Measurements from ENCODE around the gene SLC30A5. TPM values are rescaled to one million over a fixed set of nuclear protein-coding genes. Genes with fewer than 3 reads are reported as not detected.

SLC30A5 gene
- total and polyA plus RNA-seq, 10 of the 15 experiments (the other 5 are each of a cell fraction or from before 2014, with no cell fraction given): 14.7 to 67.9 (median 38.4) TPM

DNA sequence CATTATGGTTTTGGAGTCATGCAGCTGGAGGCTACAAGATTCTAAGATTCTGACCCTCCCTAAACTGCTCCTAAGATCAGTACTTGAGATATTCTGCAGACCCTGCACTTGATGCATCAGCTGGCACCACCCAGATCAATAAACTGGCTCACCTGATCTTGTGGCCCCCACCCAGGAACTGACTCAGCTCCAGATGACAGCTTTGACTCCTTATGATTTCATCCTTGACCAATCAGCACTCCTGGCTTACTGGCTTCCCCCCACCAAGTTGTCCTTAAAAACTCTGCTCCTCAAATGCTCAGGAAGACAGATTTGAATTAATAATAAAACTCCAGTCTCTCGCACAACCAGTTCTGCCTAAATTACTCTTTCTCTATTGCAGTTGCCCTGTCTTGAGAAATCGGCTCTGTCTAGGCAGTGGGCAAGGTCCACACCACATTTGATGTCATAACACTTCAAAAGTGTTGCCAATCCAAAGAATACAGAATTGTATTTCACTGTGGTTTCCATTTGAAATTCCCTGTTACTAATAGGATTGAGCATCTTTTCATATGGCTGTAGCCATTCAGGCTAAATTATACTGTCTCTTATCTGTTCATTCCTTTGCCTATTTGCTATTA, 14.8 kb upstream of the SLC30A5 start:
- RAD21 ChIA-PET (ENCODE audit: unreplicated experiment): no interaction called here
- in situ Hi-C loops (cut with MboI): no loop called here
- Histone ChIP-seq H3K27me3 (replicated peaks in 1 of 2; ENCODE audit: control insufficient read depth in 2 of 2, insufficient read depth in 2 of 2, low read length in 1 of 2) (no peaks in the 10 kb centered on the region), H3K4me1 (ENCODE audit: control insufficient read depth, insufficient read depth, low read length) (no peaks in the 10 kb centered on the region), H3K27ac (ENCODE audit: control insufficient read depth, insufficient read depth) (no peak overlapping the region), H2AFZ (ENCODE audit: control insufficient read depth, low read depth, low read length) (no peak overlapping the region), H3K4me2 (ENCODE audit: control insufficient read depth, insufficient read depth) (no peak overlapping the region), H3K79me2 (ENCODE audit: control insufficient read depth, insufficient read depth, low read length) (no peaks in the 10 kb centered on the region), H4K20me1 (ENCODE audit: control insufficient read depth, insufficient read depth) (no peaks in the 10 kb centered on the region), H3K4me3 (no peak overlapping the region), H3K9ac (ENCODE audit: control insufficient read depth, insufficient read depth, low read length) (no peak overlapping the region), H3K36me3 (ENCODE audit: control insufficient read depth in 2 of 2, insufficient read depth in 2 of 2, low read length in 1 of 2) (no peaks in the 10 kb centered on the region), H3K9me3 (replicated peaks; ENCODE audit: control insufficient read depth, insufficient read depth, low read length) (no peaks in the 10 kb centered on the region)
- ATAC-seq (no peak), FAIRE-seq (no peak), DNase-seq (ENCODE audit: low read depth, low spot score) (no peak)
- SMC1A ChIA-PET (ENCODE audit: uncharacterized antibody, unreplicated experiment): no interaction called here
- intact Hi-C loops (cut with micrococcal nuclease; ENCODE audit: unreplicated experiment): no loop called here
- 50% methylated on average over 2 of the region's 2 CpGs for WGBS (ENCODE audit: insufficient coverage, insufficient replicate concordance, low lambda C conversion rate, missing lambda C conversion rate)
- POLR2A ChIA-PET: no interaction called here
- CTCF ChIA-PET: no interaction called here
- BruUV-seq (replicated peaks): no TSS peak
- TF ChIP-seq RB1 (IDR thresholded peaks at IDR 0.05; ENCODE audit: borderline replicate concordance) (no peak), HDAC6 (IDR thresholded peaks at IDR 0.05; ENCODE audit: unreplicated experiment) (no peak), CREB1 (IDR thresholded peaks at IDR 0.05; ENCODE audit: low read depth) (no peak), CEBPB (IDR thresholded peaks at IDR 0.05; ENCODE audit: borderline replicate concordance in 1 of 2, low read depth in 2 of 2, low read length in 2 of 2) (no peak), NRF1 (conservative IDR thresholded peaks at IDR 0.05; ENCODE audit: low read depth, low read length) (no peak), TARDBP (IDR thresholded peaks at IDR 0.05; ENCODE audit: borderline replicate concordance) (no peak), SMAD5 (IDR thresholded peaks at IDR 0.05; ENCODE audit: low read depth) (no peak), CBFB (IDR thresholded peaks at IDR 0.05; ENCODE audit: low read depth) (no peak), IKZF1 (conservative IDR thresholded peaks at IDR 0.05) (no peak), MYC (IDR thresholded peaks at IDR 0.05; ENCODE audit: insufficient read depth, insufficient read length, insufficient replicate concordance, low read length, severe bottlenecking) (no peak), POLR2AphosphoS2 (IDR thresholded peaks at IDR 0.05; ENCODE audit: low read depth, low read length) (no peak), MYB (IDR thresholded peaks at IDR 0.05; ENCODE audit: borderline replicate concordance, low read depth, low read length) (no peak)
- TF ChIP-seq, protein P1, sequence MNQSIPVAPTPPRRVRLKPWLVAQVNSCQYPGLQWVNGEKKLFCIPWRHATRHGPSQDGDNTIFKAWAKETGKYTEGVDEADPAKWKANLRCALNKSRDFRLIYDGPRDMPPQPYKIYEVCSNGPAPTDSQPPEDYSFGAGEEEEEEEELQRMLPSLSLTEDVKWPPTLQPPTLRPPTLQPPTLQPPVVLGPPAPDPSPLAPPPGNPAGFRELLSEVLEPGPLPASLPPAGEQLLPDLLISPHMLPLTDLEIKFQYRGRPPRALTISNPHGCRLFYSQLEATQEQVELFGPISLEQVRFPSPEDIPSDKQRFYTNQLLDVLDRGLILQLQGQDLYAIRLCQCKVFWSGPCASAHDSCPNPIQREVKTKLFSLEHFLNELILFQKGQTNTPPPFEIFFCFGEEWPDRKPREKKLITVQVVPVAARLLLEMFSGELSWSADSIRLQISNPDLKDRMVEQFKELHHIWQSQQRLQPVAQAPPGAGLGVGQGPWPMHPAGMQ (IDR thresholded peaks at IDR 0.05; ENCODE audit: borderline replicate concordance): no peak
- TF ChIP-seq, protein P2, sequence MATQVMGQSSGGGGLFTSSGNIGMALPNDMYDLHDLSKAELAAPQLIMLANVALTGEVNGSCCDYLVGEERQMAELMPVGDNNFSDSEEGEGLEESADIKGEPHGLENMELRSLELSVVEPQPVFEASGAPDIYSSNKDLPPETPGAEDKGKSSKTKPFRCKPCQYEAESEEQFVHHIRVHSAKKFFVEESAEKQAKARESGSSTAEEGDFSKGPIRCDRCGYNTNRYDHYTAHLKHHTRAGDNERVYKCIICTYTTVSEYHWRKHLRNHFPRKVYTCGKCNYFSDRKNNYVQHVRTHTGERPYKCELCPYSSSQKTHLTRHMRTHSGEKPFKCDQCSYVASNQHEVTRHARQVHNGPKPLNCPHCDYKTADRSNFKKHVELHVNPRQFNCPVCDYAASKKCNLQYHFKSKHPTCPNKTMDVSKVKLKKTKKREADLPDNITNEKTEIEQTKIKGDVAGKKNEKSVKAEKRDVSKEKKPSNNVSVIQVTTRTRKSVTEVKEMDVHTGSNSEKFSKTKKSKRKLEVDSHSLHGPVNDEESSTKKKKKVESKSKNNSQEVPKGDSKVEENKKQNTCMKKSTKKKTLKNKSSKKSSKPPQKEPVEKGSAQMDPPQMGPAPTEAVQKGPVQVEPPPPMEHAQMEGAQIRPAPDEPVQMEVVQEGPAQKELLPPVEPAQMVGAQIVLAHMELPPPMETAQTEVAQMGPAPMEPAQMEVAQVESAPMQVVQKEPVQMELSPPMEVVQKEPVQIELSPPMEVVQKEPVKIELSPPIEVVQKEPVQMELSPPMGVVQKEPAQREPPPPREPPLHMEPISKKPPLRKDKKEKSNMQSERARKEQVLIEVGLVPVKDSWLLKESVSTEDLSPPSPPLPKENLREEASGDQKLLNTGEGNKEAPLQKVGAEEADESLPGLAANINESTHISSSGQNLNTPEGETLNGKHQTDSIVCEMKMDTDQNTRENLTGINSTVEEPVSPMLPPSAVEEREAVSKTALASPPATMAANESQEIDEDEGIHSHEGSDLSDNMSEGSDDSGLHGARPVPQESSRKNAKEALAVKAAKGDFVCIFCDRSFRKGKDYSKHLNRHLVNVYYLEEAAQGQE (IDR thresholded peaks at IDR 0.05; ENCODE audit: low read depth, low read length): no peak
- TF ChIP-seq, protein P3, sequence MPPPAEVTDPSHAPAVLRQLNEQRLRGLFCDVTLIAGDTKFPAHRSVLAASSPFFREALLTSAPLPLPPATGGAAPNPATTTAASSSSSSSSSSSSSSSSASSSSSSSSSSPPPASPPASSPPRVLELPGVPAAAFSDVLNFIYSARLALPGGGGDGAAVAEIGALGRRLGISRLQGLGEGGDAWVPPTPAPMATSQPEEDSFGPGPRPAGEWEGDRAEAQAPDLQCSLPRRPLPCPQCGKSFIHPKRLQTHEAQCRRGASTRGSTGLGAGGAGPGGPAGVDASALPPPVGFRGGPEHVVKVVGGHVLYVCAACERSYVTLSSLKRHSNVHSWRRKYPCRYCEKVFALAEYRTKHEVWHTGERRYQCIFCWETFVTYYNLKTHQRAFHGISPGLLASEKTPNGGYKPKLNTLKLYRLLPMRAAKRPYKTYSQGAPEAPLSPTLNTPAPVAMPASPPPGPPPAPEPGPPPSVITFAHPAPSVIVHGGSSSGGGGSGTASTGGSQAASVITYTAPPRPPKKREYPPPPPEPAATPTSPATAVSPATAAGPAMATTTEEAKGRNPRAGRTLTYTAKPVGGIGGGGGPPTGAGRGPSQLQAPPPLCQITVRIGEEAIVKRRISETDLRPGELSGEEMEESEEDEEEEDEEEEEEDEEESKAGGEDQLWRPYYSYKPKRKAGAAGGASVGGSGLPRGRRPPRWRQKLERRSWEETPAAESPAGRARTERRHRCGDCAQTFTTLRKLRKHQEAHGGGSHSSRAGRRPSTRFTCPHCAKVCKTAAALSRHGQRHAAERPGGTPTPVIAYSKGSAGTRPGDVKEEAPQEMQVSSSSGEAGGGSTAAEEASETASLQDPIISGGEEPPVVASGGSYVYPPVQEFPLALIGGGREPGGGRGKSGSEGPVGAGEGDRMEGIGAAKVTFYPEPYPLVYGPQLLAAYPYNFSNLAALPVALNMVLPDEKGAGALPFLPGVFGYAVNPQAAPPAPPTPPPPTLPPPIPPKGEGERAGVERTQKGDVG (CRISPR knock-in tag; IDR thresholded peaks at IDR 0.05): no peak
- TF ChIP-seq, protein P4, sequence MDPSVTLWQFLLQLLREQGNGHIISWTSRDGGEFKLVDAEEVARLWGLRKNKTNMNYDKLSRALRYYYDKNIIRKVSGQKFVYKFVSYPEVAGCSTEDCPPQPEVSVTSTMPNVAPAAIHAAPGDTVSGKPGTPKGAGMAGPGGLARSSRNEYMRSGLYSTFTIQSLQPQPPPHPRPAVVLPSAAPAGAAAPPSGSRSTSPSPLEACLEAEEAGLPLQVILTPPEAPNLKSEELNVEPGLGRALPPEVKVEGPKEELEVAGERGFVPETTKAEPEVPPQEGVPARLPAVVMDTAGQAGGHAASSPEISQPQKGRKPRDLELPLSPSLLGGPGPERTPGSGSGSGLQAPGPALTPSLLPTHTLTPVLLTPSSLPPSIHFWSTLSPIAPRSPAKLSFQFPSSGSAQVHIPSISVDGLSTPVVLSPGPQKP (IDR thresholded peaks at IDR 0.05; ENCODE audit: low read depth, low read length): no peak

All from GM12878 (cell line).